A549 (cell line): ENCODE results near the gene RDH12.

Source experiments
- BHLHE40 ChIP-seq: IDR thresholded peaks from 2 replicates; pipeline ENCODE4 v1.6.1; 2012; ENCODE audit warnings: low read depth, low read length, inconsistent platforms
- CHD4 ChIP-seq: fragments of 200-600 bp; sonication (generic); IDR thresholded peaks from 2 replicates; pipeline ENCODE4 v1.6.1; 2016; ENCODE audit warnings: antibody characterized with exemption, mild to moderate bottlenecking, borderline replicate concordance
- CTCF ChIP-seq: fragments of >200 bp; sonication (Bioruptor Twin); formaldehyde crosslinking; IDR thresholded peaks from 3 replicates; pipeline ENCODE4 v1.5.1; 2016
- ELK1 ChIP-seq: fragments of 150-350 bp; IDR thresholded peaks from 2 replicates; pipeline ENCODE4 v1.6.1; 2014; ENCODE audit warnings: low read depth, mild to moderate bottlenecking, low read length
- EP300 ChIP-seq, 2 experiments: fragments of >200 bp; sonication (Bioruptor Twin); formaldehyde crosslinking; IDR thresholded peaks; 2 replicates in 1 of 2; 3 replicates in 1 of 2; pipeline ENCODE4 v1.6.1; 2016 to 2017
- MAFK ChIP-seq: fragments of 450-650 bp; IDR thresholded peaks from 2 replicates; pipeline ENCODE4 v1.6.1; 2014; ENCODE audit not compliant: partially characterized antibody
- MYC ChIP-seq: IDR thresholded peaks from 2 replicates; pipeline ENCODE4 v1.6.1; 2012; ENCODE audit warnings: mild to moderate bottlenecking, inconsistent platforms, low read length, improper control_type of control experiment, borderline replicate concordance
- POLR2A ChIP-seq: IDR thresholded peaks from 2 replicates; pipeline ENCODE4 v1.6.1; 2012; ENCODE audit warnings: mild to moderate bottlenecking, low read length
- RAD21 ChIP-seq, 2 experiments: fragments of >200 bp in 1 of 2; sonication (Bioruptor Twin) in 1 of 2; formaldehyde crosslinking in 1 of 2; IDR thresholded peaks in 1 of 2; conservative IDR thresholded peaks in 1 of 2; 2 replicates in 1 of 2; 3 replicates in 1 of 2; pipeline ENCODE4 v1.6.1; 2012 to 2018; ENCODE audit warnings: inconsistent platforms in 1 of 2
- RCOR1 ChIP-seq: fragments of 150-350 bp; IDR thresholded peaks from 2 replicates; pipeline ENCODE4 v1.6.1; 2014; ENCODE audit warnings: antibody characterized with exemption, low read length, low read depth
- USF2 ChIP-seq: fragments of 450-650 bp; IDR thresholded peaks from 2 replicates; pipeline ENCODE4 v1.6.1; 2014; ENCODE audit warnings: antibody characterized with exemption
- ZC3H11A ChIP-seq: fragments of 450-650 bp; IDR thresholded peaks from 2 replicates; pipeline ENCODE4 v1.6.1; 2014; ENCODE audit warnings: antibody characterized with exemption, mild to moderate bottlenecking

GRCh38 chr14:67749341-67750084 is 47.8 kb downstream of the RDH12 start:
- TF ChIP-seq USF2 = no peak
- TF ChIP-seq MAFK = no peak
- no peak for TF ChIP-seq CHD4
- no peak for TF ChIP-seq BHLHE40
- TF ChIP-seq POLR2A = no peak
- TF ChIP-seq MYC = no peak
- TF ChIP-seq ELK1 = no peak
- no peak for TF ChIP-seq EP300 (IDR thresholded peaks at IDR 0.05)
- no peak for TF ChIP-seq RCOR1
- no peak for TF ChIP-seq ZC3H11A
- no peak for TF ChIP-seq CTCF
- no peak for TF ChIP-seq RAD21 (conservative IDR thresholded peaks at IDR 0.05 in 1 of 2, IDR thresholded peaks at IDR 0.05 in 1 of 2)
